GM19395 (cell line): ENCODE measurements around the gene TNFRSF14.

Source experiments
- ATAC-seq: cut with Tn5 transposase; IDR thresholded peaks from one replicate; pipeline ENCODE4 v1.9.1; 2021; ENCODE audit warnings: mild to moderate bottlenecking, moderate library complexity; ENCODE audit not compliant: unreplicated experiment

Gene TNFRSF14

GRCh38 chr1:2586154-2587070 lies 30.2 kb downstream of the TNFRSF14 start, which contains the start of gene PRXL2B:
TSS of gene PRXL2B (plus strand) at chr1:2586777. CDS start at chr1:2586886, 109 bp downstream.
- ATAC-seq, result peak; percentile 62

GRCh38 chr1:2587071-2587859 lies 31.1 kb downstream of the TNFRSF14 start:
- peak; percentile 5 for ATAC-seq

GRCh38 chr1:2587860-2588571 lies 31.8 kb downstream of the TNFRSF14 start:
- no peak for ATAC-seq

- ATAC-seq, result no peak
These were observed 32.7 kb downstream of the TNFRSF14 start for GRCh38 chr1:2588661-2589430.

GRCh38 chr1:2589431-2590232 lies 33.5 kb downstream of the TNFRSF14 start:
- ATAC-seq, result no peak

- ATAC-seq, result no peak
These were observed 34.3 kb downstream of the TNFRSF14 start for GRCh38 chr1:2590233-2591141.

- ATAC-seq, result no peak
These were observed 35.0 kb downstream of the TNFRSF14 start for GRCh38 chr1:2591233-2591580.

GRCh38 chr1:2591581-2592261 lies 35.5 kb downstream of the TNFRSF14 start:
- ATAC-seq, result no peak

- no peak for ATAC-seq
These were observed 36.5 kb downstream of the TNFRSF14 start for GRCh38 chr1:2592672-2593071.

GRCh38 chr1:2593251-2593878 lies 37.2 kb downstream of the TNFRSF14 start:
- ATAC-seq, result no peak

GRCh38 chr1:2594001-2594640 lies 38.0 kb downstream of the TNFRSF14 start:
- ATAC-seq, result no peak

- ATAC-seq, result no peak
These were observed 38.5 kb downstream of the TNFRSF14 start for GRCh38 chr1:2594641-2595131.

- no peak for ATAC-seq
These were observed 39.2 kb downstream of the TNFRSF14 start for GRCh38 chr1:2595261-2595811.

GRCh38 chr1:2595812-2596529 lies 39.8 kb downstream of the TNFRSF14 start:
- ATAC-seq, result no peak

GRCh38 chr1:2596530-2597333 lies 40.6 kb downstream of the TNFRSF14 start:
- no peak for ATAC-seq
